Duodenal mucosa (tissue), 2 donors: ENCODE results near the gene IL22RA2.
"Not testable (repeated sequence)": the region's sequence is repeated elsewhere in the genome, so short reads cannot be mapped to it uniquely, and the experiment has no call there.

ENCODE experiments used
- H3K27ac ChIP-seq: one replicate; pipeline ENCODE4 v1.7.0; 2013; ENCODE audit warnings: low read depth, low read length
- H3K27me3 ChIP-seq, 2 donors: one replicate each; pipeline ENCODE4 v1.7.0; 2013; ENCODE audit warnings: low read length in 2 of 2, control low read depth in 1 of 2; ENCODE audit not compliant: insufficient read depth in 2 of 2, control insufficient read depth in 1 of 2
- H3K36me3 ChIP-seq, 2 donors: one replicate each; pipeline ENCODE4 v1.7.0; 2013; ENCODE audit warnings: low read length in 2 of 2, control low read depth in 1 of 2; ENCODE audit not compliant: insufficient read depth in 2 of 2, control insufficient read depth in 1 of 2
- H3K4me1 ChIP-seq, 2 donors: one replicate each; pipeline ENCODE4 v1.7.0; 2013; ENCODE audit warnings: low read length in 2 of 2, control low read depth in 1 of 2; ENCODE audit not compliant: insufficient read depth in 2 of 2, control insufficient read depth in 1 of 2
- H3K4me3 ChIP-seq, 2 donors: one replicate each; pipeline ENCODE4 v1.7.0; 2013; ENCODE audit warnings: low read length in 2 of 2, low read depth in 1 of 2
- H3K9ac ChIP-seq, 2 donors: one replicate each; pipeline ENCODE4 v1.7.0; 2013; ENCODE audit warnings: low read length in 2 of 2, low read depth in 1 of 2
- H3K9me3 ChIP-seq, 2 donors: one replicate each; pipeline ENCODE4 v1.7.0; 2013; ENCODE audit warnings: low read length in 2 of 2, control low read depth in 1 of 2; ENCODE audit not compliant: control insufficient read depth in 1 of 2

The IL22RA2 gene

DNA sequence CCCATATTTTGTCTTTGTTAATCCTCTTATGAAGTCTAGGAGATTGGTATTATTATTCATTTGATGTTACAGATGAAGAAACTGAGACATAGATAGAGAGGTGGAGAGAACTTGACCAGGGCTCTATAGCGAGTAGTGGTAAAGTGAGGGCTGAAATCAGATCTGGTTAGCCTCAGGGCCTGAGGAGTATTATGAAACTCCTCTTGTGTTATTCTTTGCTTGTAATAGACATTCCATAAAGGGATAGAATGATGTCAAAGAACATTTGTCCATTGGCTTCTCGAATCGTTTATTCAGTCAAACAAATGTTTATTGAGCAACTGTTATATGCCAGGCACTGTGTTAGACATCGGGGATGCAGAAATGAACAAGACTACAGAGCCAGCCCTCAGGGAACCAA, at the start of gene IL22RA2:
Gene IL22RA2, minus strand, starts transcription at position 144 of the 400 bp plus-strand sequence. CDS start 11,895 bp downstream, outside the sequence.
- Histone ChIP-seq H3K4me3 (no peak within 1 kb of the TSS), H3K9ac (no peak within 1 kb of the TSS), H3K4me1 (no peaks in the 10 kb centered on the region), H3K27ac (no peak within 1 kb of the TSS), H3K36me3 (no peaks in the 10 kb centered on the region), H3K27me3 (no peaks in the 10 kb centered on the region), H3K9me3 (no peaks in the 10 kb centered on the region)

DNA sequence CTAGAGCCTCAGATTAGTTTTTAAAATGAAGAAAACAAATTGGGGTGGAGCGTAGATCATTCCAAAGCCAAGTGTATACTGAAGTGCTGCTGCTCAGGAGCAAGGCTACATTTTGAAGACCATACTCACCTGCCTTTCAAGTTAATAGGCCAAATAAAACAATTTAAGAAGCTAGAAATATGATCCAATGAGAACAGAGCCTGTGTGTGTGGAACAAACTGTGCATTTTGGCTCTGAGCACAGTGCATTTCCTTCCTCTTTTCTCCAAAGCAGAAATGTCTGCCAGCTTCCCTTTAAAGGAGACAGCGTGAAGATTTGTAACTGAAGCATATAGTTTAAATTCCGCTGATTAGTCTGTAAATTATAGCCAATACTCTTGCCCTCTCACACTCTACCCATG, 48.9 kb upstream of the IL22RA2 start:
- Histone ChIP-seq H3K27me3 (no peaks in the 10 kb centered on the region), H3K27ac (no peak overlapping the region), H3K4me1 (peaks cover 22 to 41% of the 10 kb centered on the region in 2 donors), H3K36me3 (no peaks in the 10 kb centered on the region), H3K4me3 (no peak overlapping the region), H3K9me3 (no peaks in the 10 kb centered on the region), H3K9ac (no peak overlapping the region)

- no peaks in the 10 kb centered on the region for H3K9me3 ChIP-seq
- peaks cover 33 to 47% of the 10 kb centered on the region in 2 donors for H3K4me1 ChIP-seq
- H3K9ac ChIP-seq, result peak overlapping the region; percentile 20 to 97
Observed at GRCh38 chr6:137219664-137220252, 46.3 kb upstream of the IL22RA2 start.

GRCh38 chr6:137218917-137219663, 45.6 kb upstream of the IL22RA2 start, which contains the start of gene IFNGR1:
IFNGR1 (minus strand) TSS chr6:137219385; CDS start chr6:137219327, 58 bp downstream.
- Histone ChIP-seq H3K4me3 (peak within 1 kb of the TSS; percentile 88 to 93), H3K27me3 (no peaks in the 10 kb centered on the region), H3K9me3 (no peaks in the 10 kb centered on the region), H3K9ac (peak within 1 kb of the TSS; percentile 97 to 99), H3K4me1 (peaks cover 38 to 48% of the 10 kb centered on the region in 2 donors), H3K36me3 (no peaks in the 10 kb centered on the region), H3K27ac (peak within 1 kb of the TSS; percentile 99)

More at GRCh38 chr6:137219664-137220252, 46.3 kb upstream of the IL22RA2 start:
- Histone ChIP-seq H3K36me3 (no peaks in the 10 kb centered on the region), H3K4me3 (peak overlapping the region; percentile 88 to 93), H3K27ac (peak overlapping the region; percentile 99), H3K27me3 (no peaks in the 10 kb centered on the region)

- H3K4me3 ChIP-seq, result peak overlapping the region; percentile 88 to 93
- H3K9ac ChIP-seq, result peak overlapping the region; percentile 97 to 99
- H3K36me3 ChIP-seq, result peaks cover 0 to 4% of the 10 kb centered on the region in 2 donors
- no peaks in the 10 kb centered on the region for H3K9me3 ChIP-seq
- no peaks in the 10 kb centered on the region for H3K27me3 ChIP-seq
- H3K4me1 ChIP-seq, result peaks cover 44 to 49% of the 10 kb centered on the region in 2 donors
- H3K27ac ChIP-seq, result peak overlapping the region; percentile 99
Observed at GRCh38 chr6:137218473-137218916, 45.1 kb upstream of the IL22RA2 start.

GRCh38 chr6:137217801-137218472, 44.5 kb upstream of the IL22RA2 start:
- Histone ChIP-seq H3K27ac (peak overlapping the region; percentile 99), H3K9ac (peak overlapping the region; percentile 97 to 99), H3K27me3 (no peaks in the 10 kb centered on the region), H3K4me1 (peaks cover 49 to 50% of the 10 kb centered on the region in 2 donors), H3K9me3 (no peaks in the 10 kb centered on the region), H3K4me3 (peak overlapping the region; percentile 88 to 93), H3K36me3 (peaks cover 0 to 5% of the 10 kb centered on the region in 2 donors)

DNA sequence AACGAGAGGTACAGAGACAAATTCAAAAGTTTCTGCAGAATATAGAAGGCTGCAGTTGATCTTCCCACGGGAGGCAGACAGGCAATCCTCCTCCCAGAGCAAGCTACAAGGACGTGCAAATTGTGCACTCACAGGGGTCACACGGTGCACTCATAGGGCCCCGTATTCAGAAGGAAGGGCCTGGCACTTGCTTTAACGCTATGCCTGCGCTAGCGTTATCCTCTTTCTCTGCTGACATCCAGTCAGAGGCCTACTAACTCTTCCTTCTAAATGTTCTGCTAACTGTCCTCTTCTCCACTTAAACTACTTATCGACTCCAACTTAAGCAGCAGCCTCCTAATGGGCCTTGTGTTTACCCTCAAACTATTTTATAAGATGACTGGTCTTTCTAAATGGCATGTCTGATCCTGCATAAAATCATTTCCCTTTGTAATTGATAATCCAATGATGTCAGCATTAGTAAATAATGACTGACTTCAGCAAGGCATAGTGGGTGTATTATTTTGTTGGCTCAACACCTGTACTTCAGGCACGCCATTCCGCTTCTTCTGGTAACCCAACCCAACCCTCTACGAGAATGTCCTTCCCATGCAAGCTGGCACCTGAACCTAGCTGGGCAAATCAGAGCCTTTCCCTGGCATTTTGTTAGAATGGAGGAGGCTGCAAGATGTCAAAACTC, 43.6 kb upstream of the IL22RA2 start:
- H3K27ac ChIP-seq, result peak overlapping the region; percentile 99
- no peaks in the 10 kb centered on the region for H3K9me3 ChIP-seq
- peak overlapping the region; percentile 97 to 99 for H3K9ac ChIP-seq
- peaks cover 51 to 55% of the 10 kb centered on the region in 2 donors for H3K4me1 ChIP-seq
- H3K27me3 ChIP-seq, result no peaks in the 10 kb centered on the region
- peaks cover 0 to 5% of the 10 kb centered on the region in 2 donors for H3K36me3 ChIP-seq
- peak overlapping the region; percentile 88 to 93 for H3K4me3 ChIP-seq

- Histone ChIP-seq H3K27ac (no peak overlapping the region), H3K9ac (peak overlapping the region; percentile 6 to 97), H3K4me3 (peak overlapping the region; percentile 88 to 93)
Observed at GRCh38 chr6:137216106-137216505, 42.7 kb upstream of the IL22RA2 start.

GRCh38 chr6:137215630-137216029, 42.2 kb upstream of the IL22RA2 start:
- not testable (repeated sequence) for H3K27me3 ChIP-seq, H3K9ac ChIP-seq, H3K27ac ChIP-seq, H3K9me3 ChIP-seq, H3K36me3 ChIP-seq
- Histone ChIP-seq H3K4me1 (peaks cover 57 to 60% of the 10 kb centered on the region in 2 donors), H3K4me3 (peak overlapping the region; percentile 21 to 88)

More at GRCh38 chr6:137216106-137216505, 42.7 kb upstream of the IL22RA2 start:
- Histone ChIP-seq H3K27me3 (no peaks in the 10 kb centered on the region), H3K4me1 (peaks cover 58 to 60% of the 10 kb centered on the region in 2 donors), H3K9me3 (no peaks in the 10 kb centered on the region), H3K36me3 (peaks cover 0 to 5% of the 10 kb centered on the region in 2 donors)
